ENCODE data around the gene HCST.

HCST gene

DNA sequence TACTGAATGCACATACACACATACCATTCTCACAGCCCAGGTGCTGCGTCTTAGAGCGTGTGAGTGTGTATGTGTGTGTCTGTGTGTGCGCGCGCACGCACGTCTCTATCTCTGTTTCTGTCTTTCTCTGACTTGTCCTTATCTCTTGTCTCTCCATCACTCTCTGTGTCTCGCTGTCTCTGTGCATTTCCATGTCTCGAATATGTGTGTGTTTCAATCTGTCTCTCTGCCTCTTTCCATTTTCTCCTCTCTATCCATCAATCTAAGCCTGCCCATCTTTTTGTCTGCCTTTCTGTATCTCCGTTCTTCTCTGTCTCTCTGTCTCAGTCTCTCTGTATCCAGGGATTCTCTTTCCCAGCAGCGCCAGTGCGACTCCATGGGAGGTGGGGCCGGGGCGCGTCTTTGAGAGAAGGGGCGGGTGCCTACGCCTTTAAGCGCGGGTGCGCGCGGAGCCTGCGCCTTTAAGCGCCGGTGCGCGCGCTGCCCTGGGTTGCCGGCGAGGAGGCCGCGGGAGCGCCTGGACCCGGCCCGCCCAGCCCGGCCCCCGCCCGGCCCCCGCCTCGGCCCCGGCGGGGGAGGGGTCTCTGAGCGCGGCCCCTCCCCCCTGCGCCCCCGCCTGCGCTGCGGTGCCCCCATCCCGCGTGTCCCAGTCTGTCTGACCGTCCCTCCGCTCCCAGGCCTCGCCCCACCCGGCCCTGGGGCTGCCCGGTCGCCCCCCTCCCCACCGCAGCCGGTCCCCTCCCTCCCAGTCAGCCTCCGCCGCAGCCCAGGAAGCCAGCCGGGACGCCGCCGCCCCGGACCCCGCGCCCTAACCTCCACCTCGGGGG lies 33.8 kb downstream of the HCST start, which contains the start of gene LRFN3:
TSS of gene LRFN3 (plus strand) at position 464 of the 827 bp plus-strand sequence. CDS start 3,052 bp downstream, outside the sequence.
- H3K4me3 ChIP-seq (ENCODE audit: low read depth, low read length), result peak within 1 kb of the TSS; percentile 47

DNA sequence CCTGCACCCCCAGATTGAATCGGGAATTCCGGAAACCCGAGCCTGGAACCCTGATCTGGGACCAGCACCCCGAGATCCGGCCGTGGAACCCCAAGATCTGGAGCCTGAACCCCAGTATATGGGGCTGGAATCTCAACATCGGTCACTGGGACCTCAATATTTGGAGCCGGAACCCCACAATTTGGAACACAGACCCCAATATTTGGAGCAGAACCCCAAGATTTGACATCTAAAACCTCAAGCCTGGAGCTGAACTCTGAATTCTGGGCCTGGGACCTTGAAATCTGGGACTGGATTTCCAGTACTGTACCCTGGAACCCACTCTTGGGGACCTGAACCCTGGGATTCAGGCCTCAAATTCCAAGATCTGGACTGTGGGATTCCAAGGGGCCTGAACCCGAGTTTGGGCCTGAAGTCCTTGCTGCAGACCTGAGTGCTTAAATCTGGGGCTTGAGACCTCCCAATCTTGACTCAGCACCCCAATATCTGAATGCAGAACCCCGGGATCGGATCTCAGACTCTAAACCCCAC lies 34.5 kb downstream of the HCST start:
- H3K4me3 ChIP-seq (ENCODE audit: low read depth, low read length), result peak overlapping the region; percentile 47

DNA sequence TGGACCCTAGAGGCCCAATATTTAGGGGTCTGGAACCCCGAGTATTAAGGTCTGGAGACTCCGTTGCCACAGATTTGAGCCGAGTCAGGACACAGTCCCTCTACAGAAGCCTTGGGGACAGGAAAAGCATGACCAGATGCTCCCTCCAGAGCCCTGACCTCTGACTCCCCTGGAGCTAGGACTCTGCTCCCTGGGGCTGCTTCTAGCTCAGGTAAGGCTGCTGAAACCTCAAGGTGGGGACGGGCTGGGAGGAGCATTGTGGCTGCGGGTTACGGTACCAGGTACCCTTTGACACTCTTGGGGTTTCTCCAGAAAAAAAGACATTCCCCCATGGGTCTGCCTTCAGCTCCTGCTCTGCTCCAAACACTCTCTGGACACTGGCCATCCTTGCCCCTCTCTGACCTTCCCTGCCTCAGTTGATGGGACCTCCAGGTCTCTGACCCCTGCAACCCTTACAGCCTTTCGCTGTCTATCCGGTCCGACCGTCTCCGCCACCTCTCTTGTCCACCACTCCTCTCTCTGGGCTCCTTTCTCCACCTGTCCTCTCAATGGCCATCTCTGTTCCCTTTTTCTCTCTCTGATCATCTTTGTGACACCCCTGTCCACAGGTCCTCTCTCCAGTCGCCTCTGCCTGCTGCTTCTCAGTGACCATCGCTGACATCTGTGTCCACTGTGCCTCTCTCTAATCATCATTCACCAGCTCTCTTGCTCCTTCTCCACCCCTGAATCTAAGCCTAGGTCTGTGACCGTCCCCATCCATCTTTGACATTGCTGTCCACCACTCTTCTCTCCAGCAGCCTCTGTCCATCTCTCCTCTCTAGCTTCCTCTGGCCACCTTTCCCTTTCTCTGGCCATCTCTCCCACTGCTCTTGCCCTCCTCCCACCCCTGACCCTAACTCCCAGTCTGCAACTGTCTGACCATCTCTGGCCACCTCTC lies 35.3 kb downstream of the HCST start:
- H3K4me3 ChIP-seq (ENCODE audit: low read depth, low read length), result peak overlapping the region; percentile 47

GRCh38 chr19:35938282-35939224 lies 36.2 kb downstream of the HCST start:
- no peak overlapping the region for H3K4me3 ChIP-seq (ENCODE audit: low read depth, low read length)

DNA sequence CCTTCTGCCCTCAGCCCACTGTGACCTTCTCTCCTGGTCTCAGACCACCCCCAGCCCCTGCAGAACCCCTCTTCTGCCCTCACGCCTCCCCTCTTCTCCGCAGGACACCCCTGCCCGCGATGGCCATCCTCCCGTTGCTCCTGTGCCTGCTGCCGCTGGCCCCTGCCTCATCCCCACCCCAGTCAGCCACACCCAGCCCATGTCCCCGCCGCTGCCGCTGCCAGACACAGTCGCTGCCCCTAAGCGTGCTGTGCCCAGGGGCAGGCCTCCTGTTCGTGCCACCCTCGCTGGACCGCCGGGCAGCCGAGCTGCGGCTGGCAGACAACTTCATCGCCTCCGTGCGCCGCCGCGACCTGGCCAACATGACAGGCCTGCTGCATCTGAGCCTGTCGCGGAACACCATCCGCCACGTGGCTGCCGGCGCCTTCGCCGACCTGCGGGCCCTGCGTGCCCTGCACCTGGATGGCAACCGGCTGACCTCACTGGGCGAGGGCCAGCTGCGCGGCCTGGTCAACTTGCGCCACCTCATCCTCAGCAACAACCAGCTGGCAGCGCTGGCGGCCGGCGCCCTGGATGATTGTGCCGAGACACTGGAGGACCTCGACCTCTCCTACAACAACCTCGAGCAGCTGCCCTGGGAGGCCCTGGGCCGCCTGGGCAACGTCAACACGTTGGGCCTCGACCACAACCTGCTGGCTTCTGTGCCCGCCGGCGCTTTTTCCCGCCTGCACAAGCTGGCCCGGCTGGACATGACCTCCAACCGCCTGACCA lies 37.2 kb downstream of the HCST start:
- H3K4me3 ChIP-seq (ENCODE audit: low read depth, low read length), result no peak overlapping the region

DNA sequence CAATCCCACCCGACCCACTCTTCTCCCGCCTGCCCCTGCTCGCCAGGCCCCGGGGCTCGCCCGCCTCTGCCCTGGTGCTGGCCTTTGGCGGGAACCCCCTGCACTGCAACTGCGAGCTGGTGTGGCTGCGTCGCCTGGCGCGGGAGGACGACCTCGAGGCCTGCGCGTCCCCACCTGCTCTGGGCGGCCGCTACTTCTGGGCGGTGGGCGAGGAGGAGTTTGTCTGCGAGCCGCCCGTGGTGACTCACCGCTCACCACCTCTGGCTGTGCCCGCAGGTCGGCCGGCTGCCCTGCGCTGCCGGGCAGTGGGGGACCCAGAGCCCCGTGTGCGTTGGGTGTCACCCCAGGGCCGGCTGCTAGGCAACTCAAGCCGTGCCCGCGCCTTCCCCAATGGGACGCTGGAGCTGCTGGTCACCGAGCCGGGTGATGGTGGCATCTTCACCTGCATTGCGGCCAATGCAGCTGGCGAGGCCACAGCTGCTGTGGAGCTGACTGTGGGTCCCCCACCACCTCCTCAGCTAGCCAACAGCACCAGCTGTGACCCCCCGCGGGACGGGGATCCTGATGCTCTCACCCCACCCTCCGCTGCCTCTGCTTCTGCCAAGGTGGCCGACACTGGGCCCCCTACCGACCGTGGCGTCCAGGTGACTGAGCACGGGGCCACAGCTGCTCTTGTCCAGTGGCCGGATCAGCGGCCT lies 37.9 kb downstream of the HCST start:
- H3K4me3 ChIP-seq (ENCODE audit: low read depth, low read length), result no peak overlapping the region

- H3K4me3 ChIP-seq (ENCODE audit: low read depth, low read length), result no peak overlapping the region
These were observed 38.5 kb downstream of the HCST start for GRCh38 chr19:35940839-35941238.

DNA sequence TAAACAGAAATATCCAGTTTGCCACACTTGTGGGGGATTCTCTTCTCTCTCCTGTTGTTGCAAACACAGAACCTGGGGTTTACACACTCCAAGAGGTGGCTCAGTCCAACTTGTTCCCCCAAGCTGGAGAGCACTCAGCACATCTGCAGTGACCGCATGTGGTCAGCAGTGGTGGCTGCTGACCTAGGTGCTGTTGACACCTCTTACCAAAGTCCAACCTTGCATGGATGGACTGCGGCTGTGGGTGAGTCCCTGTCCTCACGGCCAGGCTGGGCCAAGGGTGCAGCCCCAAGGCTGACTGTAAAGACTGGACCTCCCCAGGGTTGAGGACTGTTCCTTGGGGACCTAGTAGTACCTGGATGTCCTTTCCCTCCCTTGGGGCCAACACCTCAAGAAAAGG lies 39.9 kb downstream of the HCST start:
- no peak overlapping the region for H3K4me3 ChIP-seq (ENCODE audit: low read depth, low read length)

DNA sequence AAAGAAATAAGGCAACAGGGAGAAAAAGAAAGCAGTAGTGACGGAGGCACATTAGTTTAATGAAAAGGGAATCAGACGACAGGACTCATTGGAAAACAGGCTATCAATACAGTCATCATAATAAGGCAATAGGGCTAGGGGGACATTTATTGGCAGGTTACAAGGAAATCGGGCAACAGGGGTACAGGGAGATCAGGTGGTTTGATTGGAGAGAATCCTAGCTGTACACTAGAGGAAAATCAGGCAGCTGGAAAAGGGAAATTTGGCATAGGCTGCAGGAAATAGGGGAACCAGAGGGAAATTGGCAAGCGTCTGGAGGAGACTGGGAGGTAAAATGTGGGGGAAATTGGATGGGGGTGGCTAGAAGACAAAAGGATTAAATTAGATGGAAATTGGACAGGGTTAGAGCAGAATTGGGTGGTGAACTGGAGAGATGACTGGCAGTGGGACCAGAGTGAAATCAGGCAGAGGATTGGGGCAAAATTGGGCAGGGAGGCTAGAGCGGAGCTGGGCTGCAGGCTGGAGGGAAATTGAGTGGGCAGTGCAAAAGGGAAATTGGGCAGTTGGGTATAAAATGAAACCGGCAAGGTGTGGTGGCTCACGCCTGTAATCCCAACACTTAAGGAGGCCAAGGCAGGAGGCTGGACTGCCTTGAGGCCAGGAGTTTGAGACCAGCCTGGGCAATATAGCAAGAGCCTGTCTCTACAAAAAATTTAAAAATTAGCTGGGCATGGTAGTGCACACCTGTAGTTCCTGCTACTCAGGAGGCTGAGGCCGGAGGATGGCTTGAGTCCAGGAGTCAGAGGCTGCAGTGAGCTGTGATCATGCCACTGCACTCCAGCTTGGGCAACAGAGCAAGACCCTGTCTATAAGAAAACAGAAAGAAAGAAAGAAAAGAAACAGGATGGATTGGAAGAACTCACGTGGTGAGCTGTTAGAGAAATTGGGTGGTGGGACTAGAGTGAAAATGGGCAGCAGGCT lies 41.3 kb downstream of the HCST start:
- no peak overlapping the region for H3K4me3 ChIP-seq (ENCODE audit: low read depth, low read length)

- no peak overlapping the region for H3K4me3 ChIP-seq (ENCODE audit: low read depth, low read length)
These were observed 42.2 kb downstream of the HCST start for GRCh38 chr19:35944556-35944955.

- no peak overlapping the region for H3K4me3 ChIP-seq (ENCODE audit: low read depth, low read length)
These were observed 42.9 kb downstream of the HCST start for GRCh38 chr19:35945121-35945790.

DNA sequence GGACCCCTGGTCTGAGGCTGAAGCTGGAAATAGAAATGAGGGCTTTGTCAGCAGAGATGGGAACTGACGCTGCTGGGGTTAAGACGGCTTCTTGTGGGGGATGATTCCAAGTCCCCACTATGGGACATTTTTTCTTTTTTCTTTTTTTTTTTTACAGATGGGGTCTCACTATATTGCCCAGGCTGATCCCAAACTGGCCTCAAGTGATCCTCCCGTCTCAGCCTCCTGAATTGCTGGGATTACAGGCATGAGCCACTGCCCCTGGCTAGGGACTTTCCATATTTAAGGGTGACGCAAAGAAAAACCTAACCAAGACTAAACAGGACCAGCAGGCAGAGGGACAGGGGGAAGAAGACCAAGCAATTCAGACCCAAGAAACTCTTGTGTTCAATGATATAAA lies 43.9 kb downstream of the HCST start:
- H3K4me3 ChIP-seq (ENCODE audit: low read depth, low read length), result no peak overlapping the region

DNA sequence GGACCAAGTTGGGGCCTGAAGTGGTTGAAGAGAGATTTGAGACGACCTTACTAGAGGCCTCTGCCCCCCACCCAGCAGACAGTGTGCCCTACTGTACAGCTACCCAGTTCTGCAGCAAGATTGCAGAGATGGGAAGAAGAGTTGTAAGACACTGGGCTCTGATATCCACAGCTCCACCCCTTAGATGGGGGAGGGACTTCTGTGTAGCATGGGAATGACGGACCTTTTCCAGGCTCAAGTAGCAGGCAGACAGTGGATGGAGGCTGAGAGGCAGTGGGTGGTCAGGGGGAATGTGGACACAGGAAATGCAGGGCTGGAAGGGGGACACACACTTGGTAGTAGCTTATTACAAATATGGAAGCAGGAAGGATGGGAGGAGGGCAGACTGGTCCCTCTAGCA lies 46.8 kb downstream of the HCST start:
- no peak overlapping the region for H3K4me3 ChIP-seq (ENCODE audit: low read depth, low read length)

Measured in iPS-11a (cell line).